Activated CD8-positive, alpha-beta memory T cell treated with anti-CD3 and anti-CD28 coated beads, Interleukin-2, amount 50 U/mL, for 1 hour (primary cell): Measurements from ENCODE around the gene ATP8A2.
"Not testable (repeated sequence)": the region's sequence is repeated elsewhere in the genome, so short reads cannot be mapped to it uniquely, and the experiment has no call there.

Source experiments
- DNase-seq: peaks from one replicate; pipeline ENCODE4 v3.0.0-alpha.2; 2020; ENCODE audit errors: extremely low read depth

Gene ATP8A2

DNA sequence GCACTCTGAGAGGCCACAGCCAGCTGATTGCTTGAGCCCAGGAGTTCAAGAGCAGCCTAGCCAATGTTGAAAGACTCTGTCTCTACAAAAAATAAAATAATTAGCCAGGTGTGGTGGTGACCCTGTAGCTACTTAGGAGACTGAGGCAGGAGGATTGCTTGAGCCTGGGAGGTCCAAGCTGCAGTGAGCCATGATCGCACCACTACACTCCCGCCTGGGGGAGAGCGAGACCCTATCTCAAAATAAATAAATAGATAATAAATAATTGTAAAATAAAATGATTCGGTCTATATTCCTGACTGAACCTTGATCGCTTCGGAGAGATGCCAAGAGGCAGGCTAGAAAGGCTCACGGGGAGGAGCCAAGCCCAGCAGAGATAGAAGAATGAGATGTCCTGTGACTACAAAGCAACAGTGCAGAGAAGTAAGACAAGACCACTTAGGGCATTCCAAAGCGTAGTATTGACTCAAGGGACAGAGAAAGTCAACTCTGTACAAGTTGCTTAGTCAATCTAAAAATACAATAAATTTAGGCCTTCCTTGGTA lies 667.2 kb downstream of the ATP8A2 start:
- no peak for DNase-seq

DNA sequence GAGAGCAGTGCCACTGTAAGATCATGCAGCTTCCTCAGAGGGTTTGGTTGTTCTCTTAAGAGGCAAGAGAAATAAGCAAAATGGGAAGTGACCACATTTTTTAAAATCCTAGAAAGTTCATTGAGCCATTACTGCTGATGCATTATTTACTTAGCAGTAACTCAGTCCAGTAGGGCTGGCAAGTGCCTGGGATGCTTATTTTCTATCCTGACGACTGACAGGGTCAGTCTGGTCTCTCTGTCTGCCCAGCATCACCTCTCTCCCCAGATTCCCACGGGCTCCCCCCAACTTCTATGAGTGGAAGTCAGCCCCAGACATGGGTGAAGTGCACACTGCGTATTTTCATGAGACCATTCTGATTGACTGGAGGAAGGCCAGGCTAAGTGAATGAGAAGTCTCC lies 669.7 kb downstream of the ATP8A2 start:
- no peak for DNase-seq

DNA sequence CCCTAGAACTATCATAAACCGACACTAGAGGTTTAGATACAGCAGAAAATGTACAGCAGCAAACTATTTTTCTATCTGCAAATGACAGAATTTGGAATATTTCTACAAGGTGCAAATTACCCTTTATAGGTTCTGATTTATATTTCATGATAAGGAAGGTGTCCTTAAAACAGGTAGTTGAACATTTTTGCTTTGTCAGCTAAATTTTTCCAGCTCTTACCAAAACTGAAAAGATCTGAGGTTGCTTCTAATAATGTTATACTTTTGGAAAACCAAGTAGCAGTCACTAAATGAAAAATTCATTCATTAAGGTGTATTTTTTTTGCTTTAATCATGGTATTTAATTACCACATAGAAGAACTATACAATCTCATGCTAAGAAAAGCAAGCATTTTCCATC lies 671.0 kb downstream of the ATP8A2 start:
- DNase-seq: no peak

DNA sequence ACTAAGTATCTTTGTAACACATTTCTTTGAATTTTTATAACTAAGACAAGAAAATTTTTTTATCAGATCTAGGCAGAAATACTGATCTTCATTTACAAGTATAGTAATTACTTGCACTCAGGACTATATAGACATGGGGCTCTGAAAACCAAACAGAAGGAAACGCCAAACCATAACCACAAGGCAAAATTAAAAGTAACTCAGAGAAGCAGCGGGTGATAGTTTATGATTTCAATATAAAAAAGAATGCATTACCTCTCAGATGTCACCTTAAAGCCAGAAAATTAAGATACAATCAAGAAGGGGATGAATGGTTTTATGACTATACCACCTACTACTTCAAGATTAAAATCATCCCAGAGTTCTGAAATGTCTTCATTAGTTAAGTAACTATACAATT lies 673.4 kb downstream of the ATP8A2 start:
- no peak for DNase-seq

DNA sequence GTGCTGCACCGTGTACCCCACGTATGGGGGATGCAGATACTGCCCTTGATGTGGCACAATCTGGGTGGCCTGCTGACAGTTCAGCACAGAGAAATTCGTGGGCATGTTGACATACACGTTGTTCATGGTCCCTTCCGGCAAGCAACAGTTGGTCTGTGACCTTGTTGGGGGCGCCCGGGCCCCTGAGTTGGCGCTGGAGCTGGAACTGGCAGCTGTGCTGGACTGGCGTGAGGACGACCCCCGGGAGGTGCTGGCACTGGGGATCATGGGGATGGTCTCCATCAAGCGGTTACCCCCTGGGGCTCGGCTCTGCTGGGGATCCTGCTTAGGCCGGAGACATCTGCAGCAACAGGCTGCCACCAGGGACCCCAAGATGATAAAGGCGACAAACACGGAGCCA lies 674.9 kb downstream of the ATP8A2 start:
- no peak for DNase-seq

DNA sequence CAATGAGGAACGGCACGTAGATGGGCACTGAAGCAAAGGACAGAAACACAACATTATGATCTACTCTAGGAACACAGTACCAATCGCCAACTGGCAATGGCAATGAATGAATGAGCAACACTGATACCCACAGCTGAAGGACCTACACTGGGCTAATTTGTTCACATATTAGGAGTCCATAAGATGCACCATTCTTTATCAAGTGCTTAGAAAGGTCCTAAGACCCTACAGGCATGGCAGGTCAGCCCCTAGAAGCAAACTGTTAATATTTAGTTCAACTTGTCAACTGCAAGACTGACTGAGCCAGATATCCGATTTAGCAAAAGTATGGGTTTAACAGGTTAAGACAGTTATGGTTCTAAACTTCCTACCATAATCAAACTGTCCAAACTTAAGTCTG lies 675.3 kb downstream of the ATP8A2 start:
- no peak for DNase-seq

DNA sequence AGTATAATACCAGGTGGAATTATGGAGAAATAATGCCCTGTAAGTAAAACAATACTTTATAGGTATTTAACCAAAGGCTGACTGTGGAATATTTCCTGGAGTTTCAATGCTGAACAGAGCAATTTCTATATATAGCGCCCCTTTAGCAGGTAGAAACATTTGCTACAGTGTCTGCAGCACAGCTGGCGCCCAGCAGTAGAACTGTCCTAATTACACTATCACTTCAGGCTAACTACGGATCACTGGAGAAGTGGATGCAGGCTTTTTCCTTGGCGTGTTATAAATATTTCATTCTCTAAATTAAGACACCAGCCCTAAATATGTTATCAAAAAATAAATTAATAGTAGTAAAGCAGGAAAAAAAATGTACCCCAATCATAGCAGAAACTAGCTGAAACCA lies 677.0 kb downstream of the ATP8A2 start:
- no peak for DNase-seq

DNA sequence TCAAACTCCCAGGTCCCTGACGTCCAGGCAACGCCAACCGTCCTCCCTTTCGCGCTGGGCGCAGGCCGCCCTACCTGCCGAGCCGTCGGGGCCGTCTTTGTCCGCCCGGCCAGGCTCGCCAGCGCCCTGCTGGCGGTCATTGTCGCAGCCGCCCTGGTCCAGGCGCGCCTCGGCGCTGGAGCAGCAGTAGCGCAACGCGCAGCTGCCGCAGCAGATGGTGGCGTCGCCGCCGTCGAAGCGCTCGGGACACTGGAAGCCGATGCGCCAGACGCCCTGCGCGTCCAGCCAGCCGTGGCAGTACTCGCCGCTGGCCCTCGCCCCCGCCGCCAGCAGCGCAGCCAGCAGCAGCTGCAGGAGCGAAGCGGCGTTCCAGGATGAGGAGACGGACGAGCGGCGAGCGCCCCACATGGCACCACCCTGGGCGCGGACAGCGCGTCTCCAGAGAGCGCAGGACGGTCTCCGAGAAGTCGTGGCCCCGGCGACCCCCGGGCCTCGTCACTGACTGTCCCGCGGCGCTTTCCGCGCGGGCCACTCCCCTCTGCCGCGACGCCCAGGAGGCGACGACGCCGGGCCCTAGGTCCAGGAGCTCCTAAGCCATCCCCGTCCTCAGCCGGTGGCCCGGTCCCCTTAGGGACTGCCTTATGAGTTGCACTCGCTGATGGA lies 678.9 kb downstream of the ATP8A2 start:
- no peak for DNase-seq

DNA sequence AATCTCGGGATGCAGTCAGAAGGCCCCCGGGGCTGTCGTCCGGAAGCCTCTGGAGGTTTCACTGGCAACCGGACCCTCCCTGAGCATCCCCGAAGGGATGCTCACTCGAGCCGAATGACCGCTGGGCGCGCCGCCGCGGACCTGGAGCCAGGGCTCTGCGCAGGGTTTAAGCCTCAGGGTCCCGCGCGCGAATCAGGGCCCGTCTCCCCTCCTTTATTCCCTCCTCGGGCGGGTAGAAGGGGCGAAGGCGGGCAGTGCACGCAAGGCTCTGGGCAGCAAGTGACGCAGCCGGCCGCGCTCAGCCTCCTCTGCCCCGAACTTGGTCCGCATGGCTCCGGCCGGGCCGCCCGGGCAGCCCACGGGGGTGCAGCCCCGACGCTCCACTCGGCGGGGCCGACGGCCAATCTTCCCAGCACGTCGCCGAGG lies 679.5 kb downstream of the ATP8A2 start:
- DNase-seq: no peak

DNA sequence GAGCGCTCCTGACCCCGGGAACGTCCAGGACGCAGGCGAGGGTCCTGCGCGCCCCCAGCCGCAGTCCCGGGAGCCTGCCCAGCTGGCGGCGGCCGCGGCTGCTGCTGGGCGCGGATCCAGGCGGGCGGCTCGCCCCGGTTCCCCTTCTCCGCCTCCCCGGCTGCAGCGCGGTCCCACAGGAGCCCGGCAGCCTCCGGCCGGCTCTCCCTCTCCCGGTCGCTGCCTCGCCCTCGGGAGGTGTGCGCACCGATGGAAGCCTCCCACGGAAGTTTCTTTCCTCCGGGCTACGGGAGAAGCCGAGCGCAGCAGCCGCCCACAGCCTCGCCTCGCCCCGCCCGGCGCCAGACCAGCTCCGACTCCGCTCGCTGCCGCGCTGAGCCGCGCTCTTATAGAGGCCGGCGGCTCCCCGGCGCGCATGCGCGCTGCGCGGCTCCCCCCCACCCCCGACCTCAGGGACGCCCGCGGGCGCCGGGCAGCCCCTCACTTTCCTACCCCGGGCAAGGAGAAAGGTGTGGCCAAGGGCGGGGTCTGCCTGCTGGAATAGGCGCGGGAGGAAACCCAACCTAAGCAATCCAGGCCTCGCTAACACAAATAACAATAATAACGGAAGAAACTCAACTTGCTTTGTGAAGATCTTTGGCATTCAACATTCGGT lies 680.0 kb downstream of the ATP8A2 start, which contains the start of gene SHISA2:
SHISA2 (minus strand) TSS at position 360 of the 655 bp plus-strand sequence. CDS start 1,041 bp downstream, outside the sequence.
- no peak for DNase-seq

DNA sequence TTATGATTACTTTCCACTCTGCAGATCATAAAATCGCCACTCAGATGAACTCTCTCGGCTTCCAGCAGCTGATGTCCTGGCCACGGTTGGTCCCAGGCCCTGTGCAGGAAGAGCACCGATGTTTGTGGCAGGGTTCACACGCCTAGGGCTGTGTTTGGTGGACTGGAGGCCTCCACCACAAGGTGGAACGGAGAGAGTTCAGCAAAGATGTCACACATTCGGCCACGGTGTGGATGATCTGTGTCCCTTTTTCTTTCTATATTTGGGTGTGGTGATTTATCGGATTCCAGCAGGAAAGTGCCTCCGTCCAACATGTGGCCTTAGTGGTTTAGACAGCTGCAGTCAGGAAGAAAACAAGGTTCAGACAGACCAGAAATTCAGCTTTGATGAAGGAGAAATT lies 680.6 kb downstream of the ATP8A2 start:
- DNase-seq: no peak

DNA sequence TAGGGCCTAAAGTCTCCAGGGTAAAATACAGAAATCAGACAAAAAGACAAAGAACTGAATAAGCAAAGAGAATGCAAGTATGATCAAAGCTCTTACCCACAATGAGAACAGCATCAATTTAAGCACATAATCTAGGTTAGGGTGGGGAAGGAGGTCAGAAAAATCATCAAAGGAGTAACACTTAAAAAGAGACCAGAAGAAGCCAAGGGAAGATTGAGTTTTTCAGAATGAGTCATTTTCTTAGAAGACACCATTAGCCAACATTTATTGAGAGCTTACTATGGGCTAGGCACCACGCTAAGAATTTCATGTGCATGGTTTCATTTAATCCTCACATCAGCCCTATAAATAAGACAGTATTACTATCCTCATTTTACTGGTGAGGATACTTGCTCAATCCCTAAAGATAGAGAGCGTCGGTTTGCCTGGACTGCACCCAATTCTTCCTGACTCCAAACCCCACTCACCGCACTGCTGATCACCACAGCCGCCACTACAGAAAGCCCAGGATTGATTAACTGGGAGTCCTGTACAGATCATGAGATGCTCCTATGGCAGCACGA lies 681.7 kb downstream of the ATP8A2 start:
- no peak for DNase-seq

DNA sequence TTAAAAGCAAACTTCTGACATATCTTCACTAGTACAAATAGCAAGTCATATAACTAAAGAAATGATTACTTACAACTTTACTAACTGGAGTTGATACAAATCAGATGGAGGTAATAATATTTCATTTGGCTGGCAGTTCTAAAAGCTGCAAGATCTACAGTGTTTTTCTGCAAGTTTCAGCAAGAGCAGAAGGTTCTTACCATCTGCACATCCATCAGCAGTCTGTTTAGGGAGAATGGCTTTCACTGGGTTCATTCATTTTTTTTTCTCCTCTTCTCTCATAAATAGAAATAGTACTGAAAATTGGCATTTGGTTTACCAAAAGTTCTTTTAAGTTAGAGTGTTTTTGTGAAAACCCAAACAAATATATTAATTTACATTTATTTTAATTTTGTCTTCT lies 683.1 kb downstream of the ATP8A2 start:
- DNase-seq: no peak

DNA sequence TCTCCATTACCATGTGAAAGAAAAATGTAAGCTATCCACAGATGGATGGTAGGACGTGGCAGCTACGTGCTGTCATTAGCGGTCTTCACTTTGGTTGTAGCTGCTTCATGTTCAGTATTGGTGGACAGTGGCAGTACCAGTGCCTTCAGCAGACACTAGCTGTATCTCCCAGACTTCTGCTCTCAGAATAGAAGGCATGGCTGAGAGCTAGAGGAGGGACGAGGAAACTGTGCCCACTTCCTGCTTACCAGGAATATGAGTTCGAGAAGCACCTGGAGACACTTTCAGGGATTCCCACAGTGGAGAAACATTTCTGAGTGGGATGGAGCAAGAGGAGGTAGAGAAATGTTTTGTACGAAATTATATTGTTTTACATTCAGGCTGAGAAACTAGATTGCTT lies 686.9 kb downstream of the ATP8A2 start:
- DNase-seq: no peak

DNA sequence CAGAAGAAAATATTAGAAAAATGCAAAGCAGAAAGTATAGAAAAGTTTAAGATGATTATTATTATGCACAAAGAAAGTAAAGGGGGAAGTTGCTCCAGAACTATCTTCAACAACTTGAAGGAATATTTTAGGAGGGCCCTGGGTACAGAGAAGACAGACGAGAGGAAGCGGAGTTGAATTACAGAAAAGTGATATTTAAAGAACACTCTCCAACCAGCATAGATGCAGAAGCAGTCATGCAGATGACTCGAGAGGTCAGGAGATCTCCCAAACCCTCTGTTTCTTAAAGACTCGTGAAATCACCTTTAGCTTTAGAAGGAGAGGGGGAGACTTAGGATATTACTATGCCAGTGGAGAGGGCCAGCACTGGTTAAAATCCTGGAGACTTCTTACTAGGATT lies 688.6 kb downstream of the ATP8A2 start:
- DNase-seq: no peak

DNA sequence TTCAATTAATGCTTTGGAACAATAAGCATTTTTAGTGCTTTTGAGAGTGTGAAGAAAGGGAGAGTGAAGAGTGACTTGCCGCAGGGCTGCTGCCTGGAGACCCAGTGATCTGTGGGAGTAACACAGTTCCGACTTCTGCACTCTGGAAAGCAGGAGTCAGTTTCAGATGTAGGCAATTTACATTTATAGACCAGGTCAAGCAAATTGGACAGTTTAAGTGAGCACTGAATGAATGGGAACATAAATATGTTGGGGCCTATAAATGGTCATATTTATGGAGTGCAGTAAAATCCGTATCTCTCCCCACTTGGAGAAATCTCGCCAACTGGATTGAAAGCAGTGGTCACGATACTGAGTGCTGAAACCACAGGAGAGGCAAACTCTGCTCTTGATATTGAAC lies 689.5 kb downstream of the ATP8A2 start:
- DNase-seq: no peak

DNA sequence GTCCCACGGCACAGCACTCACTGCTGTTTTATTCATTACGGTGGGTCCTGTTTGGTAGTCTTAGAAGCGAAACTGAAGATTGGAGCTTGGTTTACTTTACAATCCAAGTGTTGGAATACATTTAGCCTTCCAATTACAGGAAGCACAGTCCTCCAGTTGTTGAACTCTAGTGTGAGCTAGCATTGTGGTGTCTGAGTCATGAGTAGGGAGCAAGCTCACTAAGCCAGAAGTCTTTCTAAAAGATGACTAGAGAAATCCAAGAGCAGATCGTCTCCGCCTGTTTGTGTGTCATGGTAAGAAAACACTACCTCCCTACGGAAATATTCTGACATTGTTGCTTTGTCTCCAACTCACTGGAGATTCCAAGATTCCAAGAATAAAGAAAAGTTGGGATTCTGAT lies 690.2 kb downstream of the ATP8A2 start:
- no peak for DNase-seq

DNA sequence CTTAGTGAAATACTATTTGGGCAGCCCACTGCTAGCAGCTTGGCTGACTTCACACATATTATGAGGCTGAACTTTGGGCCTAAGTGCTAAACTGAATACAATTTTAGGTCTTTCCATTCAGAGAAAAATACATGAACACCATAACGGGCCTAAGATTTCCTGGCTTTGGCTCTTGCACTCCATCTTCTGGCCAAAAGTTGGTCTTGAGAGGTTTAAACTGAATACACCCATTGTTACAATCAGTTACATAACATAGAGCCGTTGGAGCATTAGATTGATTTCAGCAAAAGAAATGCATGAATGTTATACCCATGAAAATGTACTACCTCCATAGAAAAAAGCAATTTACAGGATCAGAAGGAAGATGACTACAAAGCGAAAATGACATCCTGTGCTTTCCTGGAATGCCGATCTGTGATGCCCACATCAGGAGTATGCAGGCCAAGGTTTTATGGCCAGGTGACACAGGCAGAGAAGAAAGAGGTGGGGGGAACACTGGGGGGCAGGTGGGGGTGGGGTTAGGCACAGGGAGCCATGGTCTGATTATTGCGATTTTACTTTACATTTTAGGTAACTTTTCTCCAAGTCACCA lies 691.2 kb downstream of the ATP8A2 start:
- no peak for DNase-seq

DNA sequence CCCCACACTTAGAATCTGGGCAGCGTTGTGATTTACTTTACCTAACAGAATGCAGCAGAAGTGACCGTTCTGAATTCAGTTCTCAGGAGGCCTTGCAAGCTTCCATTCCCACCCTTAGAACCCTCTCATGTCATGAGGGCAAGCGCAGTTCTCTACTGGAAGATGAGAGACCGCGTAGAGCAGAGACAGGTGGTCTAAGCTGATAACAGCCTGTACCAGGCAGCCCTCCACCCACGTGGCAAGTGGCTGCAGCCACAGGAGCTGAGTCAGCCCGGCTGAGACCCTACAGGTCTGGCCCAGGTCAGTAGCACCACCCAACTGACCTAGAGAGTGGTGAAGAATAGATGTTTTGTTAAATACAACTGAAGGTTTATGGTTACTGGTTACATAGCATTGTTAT lies 694.7 kb downstream of the ATP8A2 start:
- DNase-seq: not testable (repeated sequence)

DNA sequence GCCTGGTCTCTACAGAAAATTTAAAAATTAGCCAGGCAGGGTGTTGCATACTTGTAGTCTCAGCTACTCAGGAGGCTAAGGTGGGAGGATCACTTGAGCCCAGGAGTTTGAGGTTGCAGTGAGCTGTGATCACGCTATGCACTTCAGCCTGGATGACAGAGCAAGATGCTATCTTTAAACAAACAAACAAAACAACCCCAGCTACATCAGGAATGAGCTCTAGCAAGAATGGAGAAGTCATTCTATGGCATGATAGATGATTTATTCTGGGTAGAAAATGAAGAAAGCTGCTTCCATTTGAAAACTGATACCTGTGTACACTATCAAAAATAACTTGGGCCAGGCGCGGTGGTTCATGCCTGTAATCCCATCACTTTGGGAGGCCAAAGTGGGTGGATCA lies 695.8 kb downstream of the ATP8A2 start:
- DNase-seq: no peak

DNA sequence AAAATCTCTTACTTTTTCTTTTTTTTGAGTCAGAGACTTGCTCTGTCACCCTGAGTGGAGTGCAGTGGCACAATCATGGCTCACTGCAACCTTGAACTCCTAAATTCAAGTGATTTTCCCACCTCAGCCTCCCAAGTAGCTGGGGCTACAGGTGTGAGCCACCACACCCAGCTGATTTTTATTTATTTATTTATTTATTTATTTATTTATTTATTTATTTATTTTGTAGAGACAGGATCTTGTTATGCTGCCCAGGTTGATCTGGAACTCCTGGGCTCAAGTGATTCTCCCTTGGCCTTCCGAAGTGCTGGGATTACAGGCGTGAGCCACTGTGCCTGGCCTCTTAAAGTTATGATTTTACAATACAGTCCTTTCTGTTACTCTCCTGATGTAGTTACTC lies 696.6 kb downstream of the ATP8A2 start:
- not testable (repeated sequence) for DNase-seq

DNA sequence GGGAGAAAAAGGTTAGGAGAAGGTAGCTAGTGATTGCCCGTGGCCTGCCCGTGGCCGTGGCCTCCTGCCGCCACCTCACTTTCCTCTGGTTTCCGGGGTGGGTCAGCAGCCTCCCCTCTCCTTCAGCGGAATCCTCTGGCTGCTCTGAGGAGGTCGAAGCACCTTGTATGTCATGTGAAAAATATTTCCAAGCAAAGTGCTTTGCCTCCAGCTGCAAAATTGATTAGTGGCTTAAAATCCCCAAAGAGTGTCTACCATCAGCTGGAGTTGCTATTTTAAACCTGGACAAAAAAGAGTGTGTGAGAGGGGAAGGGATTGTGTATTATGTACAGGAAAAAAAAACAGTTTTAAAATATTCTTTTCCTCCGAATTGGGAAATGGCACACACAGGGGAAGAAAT lies 697.9 kb downstream of the ATP8A2 start:
- not testable (repeated sequence) for DNase-seq

DNA sequence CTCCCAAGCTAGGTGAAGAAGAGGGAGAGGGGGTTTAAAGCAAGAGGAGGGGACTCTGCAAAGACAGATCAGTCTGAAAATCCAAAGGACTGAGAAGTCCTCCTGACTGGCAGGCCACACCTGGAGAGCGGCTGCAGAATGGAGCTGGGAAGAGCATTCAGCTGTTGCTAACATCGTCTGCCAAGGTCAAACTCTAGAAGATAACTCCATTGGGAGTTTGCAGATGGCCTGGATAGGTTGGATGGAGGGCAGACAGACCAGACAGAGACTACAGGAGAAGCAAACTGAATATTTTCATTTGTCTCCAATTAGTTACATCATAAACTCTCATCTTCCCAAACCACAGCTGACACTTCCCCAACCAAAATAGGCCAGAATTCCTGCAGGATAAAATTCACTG lies 699.9 kb downstream of the ATP8A2 start:
- DNase-seq: no peak
